ENCODE measurements around the gene CYP2S1.

- TF ChIP-seq EZH2 (IDR thresholded peaks at IDR 0.05; ENCODE audit: insufficient read depth, poor library complexity, severe bottlenecking) = no peak
- no peak for TF ChIP-seq EZH2phosphoT487 (IDR thresholded peaks at IDR 0.05; ENCODE audit: insufficient read depth, low read depth)
Observed at GRCh38 chr19:41248895-41249294, 55.9 kb downstream of the CYP2S1 start.

Measured in GM23248 (cell line).